GM21390 (cell line): Measurements from ENCODE around the gene OR4K14.
"Not testable (repeated sequence)": the region's sequence is repeated elsewhere in the genome, so short reads cannot be mapped to it uniquely, and the experiment has no call there.

Source experiments
- ATAC-seq: cut with Tn5 transposase; IDR thresholded peaks from one replicate; pipeline ENCODE4 v1.9.1; 2021; ENCODE audit not compliant: unreplicated experiment

OR4K14 gene, protein sequence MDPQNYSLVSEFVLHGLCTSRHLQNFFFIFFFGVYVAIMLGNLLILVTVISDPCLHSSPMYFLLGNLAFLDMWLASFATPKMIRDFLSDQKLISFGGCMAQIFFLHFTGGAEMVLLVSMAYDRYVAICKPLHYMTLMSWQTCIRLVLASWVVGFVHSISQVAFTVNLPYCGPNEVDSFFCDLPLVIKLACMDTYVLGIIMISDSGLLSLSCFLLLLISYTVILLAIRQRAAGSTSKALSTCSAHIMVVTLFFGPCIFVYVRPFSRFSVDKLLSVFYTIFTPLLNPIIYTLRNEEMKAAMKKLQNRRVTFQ

DNA sequence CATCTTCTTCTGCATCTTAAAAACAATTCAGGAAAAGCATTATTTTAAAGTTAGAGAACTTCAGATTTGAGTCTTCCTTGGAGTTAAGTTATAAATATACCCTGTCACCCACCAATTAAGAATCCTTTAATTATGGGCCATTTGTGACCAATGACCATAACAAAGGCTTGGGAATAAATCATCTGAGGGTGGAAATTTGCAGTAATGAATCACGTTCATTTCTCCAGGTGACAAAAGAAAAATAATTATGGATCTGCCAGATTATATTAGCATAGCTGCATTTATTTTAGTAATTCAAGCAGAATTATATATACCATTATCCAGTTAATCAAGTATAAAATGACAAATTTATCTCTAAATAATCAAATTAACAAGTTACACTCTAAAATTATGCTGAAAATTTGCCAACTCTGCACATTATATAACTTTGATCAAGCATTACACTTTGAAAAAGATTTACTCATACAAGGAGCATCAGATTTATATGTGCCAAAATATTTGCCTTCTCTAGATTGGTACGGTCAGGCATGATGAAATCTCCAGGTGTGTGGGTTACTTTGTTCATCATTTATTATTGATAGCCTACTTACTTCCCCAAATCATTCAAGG is at the start of gene OR4K14:
TSS of gene OR4K14 (minus strand) at position 51 of the 609 bp plus-strand sequence. CDS start 4,114 bp downstream, outside the sequence.
- no peak for ATAC-seq

DNA sequence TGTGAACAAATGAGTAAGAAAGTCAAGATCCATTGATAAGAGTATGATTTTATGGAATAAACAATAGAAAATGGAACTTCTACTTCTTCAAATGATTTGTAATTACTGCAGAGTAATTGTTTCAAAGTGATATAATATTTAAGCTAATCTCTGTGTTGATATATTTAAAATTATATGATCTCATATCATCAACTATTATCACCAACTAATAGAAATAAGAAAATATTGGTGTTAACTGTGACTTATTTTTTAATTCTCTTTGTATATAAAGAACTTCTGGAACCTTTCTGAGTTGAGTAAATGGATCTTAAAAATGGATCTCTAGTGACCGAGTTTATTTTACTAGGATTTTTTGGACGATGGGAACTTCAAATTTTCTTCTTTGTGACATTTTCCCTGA is 40.6 kb upstream of the OR4K14 start, which contains the start of gene OR4L1:
TSS of gene OR4L1 (plus strand) at position 301 of the 400 bp plus-strand sequence. CDS start at position 301, 0 bp downstream.
- ATAC-seq = no peak

DNA sequence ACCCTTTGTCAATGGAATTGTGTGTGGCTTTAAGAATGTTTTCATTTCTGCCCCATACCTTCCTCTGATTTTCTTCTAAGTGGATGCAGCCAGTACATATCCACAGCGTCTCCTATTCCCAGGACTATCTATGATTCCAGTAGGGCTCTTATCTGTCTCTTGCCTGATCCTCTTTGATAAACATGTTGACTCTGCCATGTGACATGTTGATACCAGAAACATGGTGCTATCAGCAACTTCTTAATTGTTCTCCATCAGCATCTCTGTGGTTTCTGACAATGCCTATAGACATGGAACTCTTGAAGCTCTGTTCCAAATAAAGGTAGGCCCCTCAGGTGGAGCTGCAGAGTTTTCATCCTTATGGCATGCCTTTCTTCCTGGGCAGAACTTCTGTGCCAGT is 29.1 kb upstream of the OR4K14 start:
- ATAC-seq = no peak

DNA sequence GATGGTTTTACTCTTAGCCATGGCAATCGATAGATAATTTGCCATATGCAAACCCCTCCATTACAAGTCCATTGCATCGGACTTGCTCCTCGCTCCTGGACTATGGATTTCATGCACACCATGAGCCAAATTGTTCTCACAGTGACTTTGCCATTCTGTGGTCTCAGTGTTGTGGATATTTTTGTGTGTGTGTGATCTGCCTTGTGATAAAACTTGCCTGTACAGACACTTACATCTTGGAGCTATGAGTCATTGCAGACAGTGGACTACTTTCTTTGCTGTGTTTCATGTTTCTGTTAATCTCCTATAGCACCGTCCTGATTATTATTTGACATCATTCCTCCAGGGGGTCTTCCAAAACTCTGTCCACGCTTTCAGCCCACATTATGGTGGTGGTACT is 25.1 kb upstream of the OR4K14 start:
- ATAC-seq = no peak

DNA sequence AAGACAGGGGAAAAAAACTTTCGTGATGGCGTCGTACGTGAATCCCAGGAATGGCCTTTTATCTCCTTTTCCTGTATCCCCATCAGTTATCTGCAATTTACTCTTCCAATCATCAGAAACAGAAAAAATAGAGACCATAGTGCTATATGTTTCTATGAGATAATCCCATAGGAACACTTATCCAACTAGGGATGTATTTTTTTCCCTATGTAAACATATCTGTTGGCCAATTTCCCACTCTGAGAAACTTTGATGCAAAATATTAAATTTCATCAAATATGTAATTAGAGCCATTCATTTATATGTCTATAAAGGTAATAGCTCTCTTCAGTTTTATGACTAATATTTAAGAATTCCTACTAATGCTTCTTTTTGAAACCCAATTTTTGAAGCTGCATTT is 16.8 kb upstream of the OR4K14 start, which contains the start of gene OR4K13:
TSS of gene OR4K13 (minus strand) at position 101 of the 400 bp plus-strand sequence. CDS start 1,280 bp downstream, outside the sequence.
- ATAC-seq = no peak

DNA sequence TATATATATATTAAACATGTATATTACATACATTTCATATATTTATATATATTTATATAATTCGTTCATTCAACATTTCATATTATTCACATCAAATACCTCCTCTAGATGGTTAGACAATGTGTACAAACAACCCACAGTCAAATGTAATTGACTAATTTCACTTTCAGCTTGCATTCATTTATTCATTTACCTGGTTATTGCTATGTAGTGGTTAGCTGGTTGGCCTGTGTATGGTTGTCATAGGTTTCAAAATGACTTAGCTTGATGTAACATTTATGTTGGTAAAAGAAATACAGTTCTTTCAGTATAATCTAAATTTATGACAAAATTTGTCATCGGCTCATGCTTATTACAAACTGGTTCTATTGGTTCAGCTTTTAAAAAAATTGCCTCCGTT is 16.3 kb upstream of the OR4K14 start:
- ATAC-seq = no peak

DNA sequence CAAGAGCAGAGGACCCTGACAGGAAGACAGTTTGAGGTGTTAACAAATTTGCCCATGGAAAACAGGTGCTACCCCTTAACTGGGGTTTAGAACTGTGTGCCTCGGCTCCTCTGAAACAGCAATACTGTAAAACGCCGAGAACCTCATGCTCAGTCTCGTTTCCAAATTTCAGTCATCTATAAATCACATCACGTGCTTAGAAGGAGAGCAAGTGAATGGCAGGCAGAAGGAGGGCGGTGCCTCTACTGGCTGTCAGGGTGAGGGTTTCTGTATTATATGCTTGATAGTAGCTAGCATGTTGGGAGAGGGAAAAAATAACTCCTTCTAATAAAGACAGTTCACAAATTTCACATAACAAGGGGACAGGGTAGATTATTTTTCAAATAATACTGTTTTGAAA is 12.0 kb upstream of the OR4K14 start:
- no peak for ATAC-seq

DNA sequence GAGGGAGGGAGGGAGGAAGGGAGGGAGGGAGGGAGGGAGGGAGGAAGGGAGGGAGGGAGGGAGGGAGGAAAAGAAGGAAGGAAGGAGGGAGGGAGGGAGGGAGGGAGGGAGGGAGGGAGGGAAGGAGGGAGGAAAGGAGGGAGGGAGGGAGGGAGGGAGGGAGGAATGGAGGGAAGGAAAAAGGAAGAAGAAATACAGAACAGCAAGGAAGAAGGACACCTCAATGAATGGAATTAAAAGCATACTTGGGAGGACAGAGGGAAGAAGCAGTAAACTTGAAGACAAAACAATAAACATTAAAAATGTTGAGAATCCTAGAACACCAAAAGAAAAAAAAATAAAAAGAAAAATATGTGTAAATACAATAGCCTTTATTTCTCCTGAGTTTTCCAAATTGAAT is 11.0 kb downstream of the OR4K14 start:
- no peak for ATAC-seq

DNA sequence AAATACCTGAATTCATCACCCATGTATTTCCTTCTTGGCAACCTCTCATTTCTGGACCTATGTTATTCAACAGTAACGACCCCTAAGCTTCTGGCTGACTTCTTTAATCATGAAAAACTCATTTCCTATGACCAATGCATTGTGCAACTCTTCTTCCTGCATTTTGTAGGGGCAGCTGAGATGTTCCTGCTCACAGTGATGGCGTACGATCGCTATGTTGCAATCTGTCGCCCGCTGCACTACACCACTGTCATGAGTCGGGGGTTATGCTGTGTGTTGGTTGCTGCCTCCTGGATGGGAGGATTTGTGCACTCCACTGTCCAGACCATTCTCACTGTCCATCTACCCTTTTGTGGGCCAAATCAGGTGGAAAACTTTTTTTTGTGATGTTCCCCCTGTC is 16.8 kb downstream of the OR4K14 start:
- ATAC-seq = no peak

DNA sequence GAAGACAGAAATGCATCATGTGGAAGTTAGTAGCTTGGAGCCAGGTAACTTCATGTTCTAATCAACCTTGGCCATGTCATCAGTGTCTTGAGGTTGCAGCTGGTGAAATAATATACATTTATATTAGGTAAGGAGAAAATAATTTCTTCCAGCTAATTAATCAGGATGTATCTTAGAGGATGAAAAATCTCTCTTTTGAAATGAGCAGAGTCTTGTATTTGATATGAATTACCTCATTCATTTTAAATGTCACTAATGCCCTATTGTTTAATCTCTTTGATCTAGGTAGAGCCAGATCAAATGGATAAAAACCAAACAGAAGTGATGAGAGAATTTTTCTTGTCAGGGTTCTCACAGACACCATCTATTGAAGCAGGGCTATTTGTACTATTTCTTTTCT is 17.2 kb downstream of the OR4K14 start, which contains the start of gene OR4Q2:
TSS of gene OR4Q2 (plus strand) at position 301 of the 400 bp plus-strand sequence.
- ATAC-seq = no peak

DNA sequence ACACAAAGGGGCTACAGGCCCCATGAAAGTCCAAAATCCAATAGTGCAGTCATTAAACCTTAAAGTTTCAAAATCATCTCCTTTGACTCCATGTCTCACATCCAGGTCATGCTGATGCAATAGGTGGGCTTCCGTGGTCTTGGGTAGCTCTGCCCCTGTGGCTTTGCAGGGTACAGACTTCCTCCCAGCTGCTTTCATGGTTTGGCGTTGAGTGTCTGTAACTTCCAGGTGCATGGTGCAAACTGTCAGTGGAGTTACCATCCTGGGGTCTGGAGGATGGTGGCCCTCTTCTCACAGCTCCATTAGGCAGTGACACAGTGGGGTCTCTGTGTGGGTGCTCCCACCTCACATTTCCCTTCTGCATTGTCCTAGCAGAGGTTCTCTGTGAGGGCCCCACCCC is 25.7 kb downstream of the OR4K14 start:
- ATAC-seq = no peak

DNA sequence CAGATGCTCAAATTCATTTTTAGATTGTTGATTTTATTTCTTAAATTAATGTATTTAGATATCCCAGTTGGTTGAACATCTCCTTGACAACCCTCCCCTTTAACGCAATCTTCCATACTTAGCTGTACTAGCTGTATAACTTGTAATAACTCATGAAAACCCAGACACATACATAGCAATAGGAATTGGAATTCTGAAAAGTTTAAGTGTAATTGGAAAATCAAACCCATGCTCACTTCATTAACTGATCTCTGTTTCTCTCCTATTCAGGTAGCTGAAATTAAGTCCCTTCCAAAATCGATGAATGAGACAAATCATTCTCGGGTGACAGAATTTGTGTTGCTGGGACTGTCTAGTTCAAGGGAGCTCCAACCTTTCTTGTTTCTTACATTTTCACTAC is 43.8 kb downstream of the OR4K14 start, which contains the start of gene OR4K15:
TSS of gene OR4K15 (plus strand) at position 301 of the 400 bp plus-strand sequence. CDS start at position 301, 0 bp downstream.
- ATAC-seq = no peak

DNA sequence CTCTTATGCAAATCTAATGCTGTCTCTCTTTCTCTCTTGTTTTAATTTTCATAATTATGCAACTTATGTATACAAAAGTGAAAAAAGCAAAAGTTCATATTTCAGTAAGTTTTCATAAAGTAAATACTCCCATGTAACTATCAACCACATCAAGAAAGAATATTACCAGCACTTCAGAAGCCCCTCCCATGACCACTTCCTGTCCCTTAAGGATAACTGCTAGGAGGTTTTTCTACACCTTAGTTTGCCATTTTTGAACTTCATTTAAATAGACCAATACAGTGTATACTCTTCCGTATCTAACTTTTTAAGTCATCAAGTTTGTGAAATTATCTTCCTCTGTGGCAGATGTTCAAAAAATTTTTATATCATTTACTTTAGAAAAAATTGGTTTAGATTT is 44.3 kb downstream of the OR4K14 start:
- no peak for ATAC-seq

DNA sequence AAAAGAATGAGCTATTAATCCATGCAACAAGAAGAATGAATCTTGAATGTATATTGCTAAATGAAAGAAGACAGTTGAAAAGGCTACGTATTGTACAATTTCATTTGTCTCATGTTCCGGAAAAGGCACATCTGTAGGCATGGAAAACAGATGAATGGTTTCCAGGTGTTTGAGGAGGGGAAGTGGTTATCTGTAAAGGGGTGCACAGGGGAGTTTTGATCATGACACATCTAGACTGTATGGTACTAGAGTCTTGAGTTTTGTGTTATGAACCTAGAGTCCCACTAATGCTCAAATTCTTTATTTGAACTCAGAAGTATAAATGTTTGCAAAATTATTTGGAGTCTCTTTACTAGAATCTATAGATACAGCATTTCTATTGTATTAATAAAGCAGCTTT is 49.4 kb downstream of the OR4K14 start:
- not testable (repeated sequence) for ATAC-seq
